Retina (tissue), 1 donor: ENCODE results near the gene RLN2.
A peak's percentile ranks its signal among the peaks of the same experiment; 100 is the strongest.
"Not testable (repeated sequence)": the region's sequence is repeated elsewhere in the genome, so short reads cannot be mapped to it uniquely, and the experiment has no call there.

ENCODE experiments used
- DNase-seq: peaks from one replicate; pipeline ENCODE4 v3.0.0-alpha.2; 2016

RLN2 gene, protein sequence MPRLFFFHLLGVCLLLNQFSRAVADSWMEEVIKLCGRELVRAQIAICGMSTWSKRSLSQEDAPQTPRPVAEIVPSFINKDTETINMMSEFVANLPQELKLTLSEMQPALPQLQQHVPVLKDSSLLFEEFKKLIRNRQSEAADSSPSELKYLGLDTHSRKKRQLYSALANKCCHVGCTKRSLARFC

DNA sequence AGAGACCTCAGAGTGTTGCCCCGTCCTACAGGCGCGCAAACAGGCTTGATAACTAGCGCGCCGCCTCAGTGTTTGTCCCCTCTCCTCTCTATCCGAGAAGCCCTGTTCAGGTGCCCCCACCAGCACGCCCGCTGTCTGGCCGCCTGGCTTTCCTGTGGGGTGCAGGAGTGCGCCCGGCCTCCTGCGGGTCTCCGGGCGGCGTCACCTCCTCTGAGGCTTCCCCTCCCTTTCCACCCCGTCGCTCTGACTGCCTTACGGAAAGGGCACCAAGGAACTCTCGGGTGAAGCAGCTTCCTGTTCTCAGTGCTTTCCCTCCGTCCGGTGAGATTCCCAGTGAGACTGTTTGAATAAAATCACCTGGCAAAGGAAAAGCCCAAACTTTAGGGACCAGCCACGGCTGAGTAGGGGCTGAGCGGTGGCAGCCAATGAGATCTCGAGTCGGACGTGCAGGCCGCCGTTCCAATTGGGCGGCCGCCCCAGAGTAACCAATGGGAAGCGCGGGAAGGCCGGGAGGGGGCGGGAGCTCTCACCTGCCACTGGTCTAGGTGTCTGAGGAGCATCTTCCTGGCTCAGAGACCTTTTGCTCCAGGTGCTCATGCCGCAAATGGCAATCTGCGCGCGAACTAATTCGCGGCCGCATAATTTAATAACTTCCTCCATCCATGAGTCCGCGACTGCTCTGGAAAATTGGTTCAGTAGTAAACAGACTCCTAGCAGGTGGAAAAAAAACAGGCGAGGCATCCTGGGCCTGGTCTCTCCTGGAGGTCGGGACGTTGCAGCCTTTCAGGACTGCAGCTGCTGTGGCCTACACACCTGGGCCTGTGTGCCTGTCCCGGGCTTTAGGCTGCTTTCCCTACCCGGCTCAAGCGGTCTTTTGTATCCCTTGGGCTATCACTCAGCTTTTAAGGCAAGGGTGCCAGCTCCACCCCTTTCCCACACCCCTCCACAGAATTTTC, at the start of gene RLN2:
Gene RLN2, minus strand, starts transcription at position 877 of the 956 bp plus-strand sequence. Its CDS starts 136 bp downstream, at position 741.
- peak; percentile 78 for DNase-seq

DNA sequence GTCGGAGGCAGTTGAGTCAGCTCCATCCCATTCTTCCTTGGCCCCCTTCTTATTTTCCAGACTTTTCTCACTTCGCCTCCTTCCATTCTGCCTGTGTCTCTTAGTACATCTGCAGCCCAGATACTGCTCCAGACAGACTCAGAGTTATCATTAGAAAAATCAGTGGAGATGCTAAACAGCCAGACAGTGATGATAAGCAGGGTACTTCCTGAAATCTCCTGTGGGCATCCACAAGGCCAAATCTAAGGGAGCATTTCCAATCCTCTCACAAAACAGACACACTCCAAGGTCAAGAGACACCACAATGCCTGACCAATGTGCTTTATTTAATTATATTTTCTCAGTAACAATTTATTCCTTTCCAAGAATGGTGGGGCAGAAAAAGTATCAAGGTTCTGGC, 49.7 kb upstream of the RLN2 start:
- no peak for DNase-seq

DNA sequence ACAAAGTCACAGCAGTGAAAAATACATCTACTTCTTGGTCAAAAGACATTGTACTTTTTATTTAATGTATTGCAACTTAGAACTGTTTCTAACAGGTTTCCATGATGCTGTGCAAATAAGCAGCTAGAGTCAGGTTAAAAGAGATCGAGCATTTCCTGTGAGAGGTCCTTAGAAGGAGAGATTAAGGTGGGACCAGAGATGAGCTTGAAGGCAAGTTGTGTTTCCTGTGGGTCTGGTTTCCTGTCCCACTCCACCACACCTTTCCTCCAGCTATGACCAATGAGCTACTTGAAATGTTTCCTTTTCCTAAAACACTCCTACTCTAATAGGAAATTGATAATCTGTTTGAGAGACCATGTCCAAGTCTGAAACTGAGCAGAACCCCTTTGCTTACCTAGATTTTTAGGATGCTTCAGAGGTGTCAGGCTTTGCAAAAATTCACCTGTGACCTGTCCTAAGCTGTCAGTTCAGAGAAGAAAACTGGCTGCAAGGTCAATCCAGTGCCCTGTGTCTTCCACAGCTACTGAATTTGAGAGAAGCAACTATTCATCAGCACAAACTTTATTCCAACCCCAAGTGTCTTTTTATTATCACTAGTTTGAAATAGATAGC, 48.2 kb upstream of the RLN2 start:
- DNase-seq = no peak

DNA sequence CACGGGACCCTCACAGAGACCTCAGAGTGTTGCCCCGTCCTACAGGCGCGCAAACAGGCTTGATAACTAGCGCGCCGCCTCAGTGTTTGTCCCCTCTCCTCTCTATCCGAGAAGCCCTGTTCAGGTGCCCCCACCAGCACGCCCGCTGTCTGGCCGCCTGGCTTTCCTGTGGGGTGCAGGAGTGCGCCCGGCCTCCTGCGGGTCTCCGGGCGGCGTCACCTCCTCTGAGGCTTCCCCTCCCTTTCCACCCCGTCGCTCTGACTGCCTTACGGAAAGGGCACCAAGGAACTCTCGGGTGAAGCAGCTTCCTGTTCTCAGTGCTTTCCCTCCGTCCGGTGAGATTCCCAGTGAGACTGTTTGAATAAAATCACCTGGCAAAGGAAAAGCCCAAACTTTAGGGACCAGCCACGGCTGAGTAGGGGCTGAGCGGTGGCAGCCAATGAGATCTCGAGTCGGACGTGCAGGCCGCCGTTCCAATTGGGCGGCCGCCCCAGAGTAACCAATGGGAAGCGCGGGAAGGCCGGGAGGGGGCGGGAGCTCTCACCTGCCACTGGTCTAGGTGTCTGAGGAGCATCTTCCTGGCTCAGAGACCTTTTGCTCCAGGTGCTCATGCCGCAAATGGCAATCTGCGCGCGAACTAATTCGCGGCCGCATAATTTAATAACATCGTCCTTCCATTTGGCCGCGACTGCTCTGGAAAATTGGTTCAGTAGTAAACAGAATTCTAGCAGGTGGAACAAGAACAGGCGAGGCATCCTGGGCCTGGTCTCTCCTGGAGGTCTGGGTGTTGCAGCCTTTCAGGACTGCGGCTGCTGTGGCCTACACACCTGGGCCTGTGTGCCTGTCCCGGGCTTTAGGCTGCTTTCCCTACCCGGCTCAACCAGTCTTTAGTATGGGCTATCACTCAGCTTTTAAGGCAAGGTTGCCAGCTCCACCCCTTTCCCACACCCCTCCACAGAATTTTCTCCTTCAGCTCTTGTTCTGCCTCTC, 34.8 kb upstream of the RLN2 start, which contains the start of gene RLN1:
Gene RLN1, minus strand, starts transcription at position 885 of the 990 bp plus-strand sequence. Its CDS starts 130 bp downstream, at position 755.
- DNase-seq = peak; percentile 66

DNA sequence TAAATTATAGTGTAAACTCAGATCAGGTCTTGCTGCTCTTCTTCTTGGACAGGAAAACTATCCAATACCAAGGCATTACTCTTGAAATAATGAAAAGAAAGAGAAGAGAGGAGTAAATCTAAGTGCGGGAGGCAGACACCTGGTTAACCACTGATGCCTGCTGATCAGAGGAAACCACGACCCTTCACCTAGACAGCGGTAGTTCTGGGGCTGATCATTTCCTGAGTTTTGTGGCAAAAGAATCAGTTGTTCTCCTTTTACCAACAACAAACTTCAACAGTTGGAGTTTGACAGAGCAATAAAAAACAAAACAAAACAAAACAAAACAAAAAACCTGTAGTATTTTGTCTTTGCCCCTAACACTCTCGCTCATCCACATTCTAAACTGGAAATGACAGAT, 32.2 kb upstream of the RLN2 start:
- DNase-seq = no peak

DNA sequence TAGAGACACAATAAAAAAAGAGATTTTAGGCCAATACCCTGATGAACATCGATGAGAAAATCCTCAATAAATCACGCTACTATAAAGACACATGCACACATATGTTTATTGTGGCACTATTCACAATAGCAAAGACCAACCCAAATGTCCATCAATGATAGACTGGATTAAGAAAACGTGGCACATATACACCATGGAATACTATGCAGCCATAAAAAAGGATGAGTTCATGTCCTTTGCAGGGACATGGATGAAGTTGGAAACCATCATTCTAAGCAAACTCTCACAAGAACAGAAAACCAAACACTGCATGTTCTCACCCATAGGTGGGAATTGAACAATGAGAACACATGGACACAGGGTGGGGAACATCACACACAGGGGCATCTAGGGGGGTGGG, 26.8 kb upstream of the RLN2 start:
- not testable (repeated sequence) for DNase-seq

DNA sequence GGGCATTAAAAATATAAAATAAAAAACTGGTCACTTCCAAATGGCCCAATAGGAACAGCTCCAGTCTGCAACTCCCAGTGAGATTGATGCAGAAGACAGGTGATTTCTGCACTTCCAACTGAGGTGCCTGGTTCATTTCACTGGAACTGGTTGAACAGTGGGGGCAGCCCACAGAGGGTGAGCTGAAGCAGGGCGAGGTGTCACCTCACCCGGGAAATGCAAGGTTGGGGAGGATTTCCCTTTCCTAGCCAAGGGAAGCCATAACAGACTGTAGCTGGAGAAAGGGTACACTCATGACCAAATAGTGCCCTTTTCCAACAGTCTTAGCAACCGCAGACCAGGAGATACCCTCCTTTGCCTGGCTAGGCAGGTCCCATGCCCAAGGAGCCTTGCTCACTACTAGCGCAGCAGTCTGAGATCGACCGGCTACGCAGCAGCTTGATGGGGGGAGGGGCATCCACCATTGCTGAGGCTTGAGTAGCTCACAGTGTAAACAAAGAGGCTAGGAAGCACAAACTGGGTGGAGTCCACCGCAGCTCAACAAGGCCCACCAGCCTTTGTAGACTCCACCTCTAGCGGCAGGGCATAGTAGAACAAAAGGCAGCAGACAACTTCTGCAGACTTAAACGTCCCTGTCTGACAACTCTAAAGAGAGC, 22.5 kb upstream of the RLN2 start:
- peak; percentile 28 for DNase-seq

DNA sequence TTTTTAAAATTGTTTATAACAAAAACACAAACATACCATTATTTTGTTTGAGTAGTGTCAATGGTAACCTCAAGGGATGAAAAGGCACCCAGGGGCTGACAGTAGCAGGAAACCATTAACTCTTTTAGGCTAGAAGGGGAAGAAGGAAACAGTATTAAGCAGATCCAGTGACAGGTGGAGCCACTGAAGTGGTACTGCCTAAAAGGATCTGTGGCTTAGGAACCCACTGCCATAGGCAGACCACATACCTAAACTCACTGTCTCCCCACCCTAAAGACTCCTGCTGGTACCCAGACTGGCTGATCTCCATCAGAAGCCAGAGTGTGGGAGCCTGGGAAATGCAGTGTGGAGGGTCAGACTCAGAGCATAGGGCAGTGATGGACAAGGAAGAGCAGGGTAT, 21.7 kb upstream of the RLN2 start:
- DNase-seq = no peak

DNA sequence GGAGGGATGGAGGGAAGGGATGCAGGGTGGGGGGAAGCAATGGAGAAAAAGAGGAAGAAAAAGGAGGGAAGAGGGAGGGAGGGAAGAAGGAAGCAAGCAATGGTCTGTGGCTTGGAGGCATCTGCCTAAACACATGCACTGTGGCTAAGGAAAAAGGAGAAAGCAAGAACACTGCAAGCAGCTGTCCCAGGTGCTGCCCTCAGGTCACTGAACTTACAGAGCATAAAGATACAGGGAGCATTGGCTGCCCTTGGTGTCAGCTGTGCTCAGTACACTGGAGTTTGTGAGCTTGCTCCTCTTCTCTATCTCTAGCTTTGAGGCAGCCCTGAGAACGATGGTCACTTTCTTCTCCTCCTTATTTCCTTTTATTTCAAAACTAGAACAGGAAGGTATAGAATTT, 17.1 kb upstream of the RLN2 start:
- not testable (repeated sequence) for DNase-seq

DNA sequence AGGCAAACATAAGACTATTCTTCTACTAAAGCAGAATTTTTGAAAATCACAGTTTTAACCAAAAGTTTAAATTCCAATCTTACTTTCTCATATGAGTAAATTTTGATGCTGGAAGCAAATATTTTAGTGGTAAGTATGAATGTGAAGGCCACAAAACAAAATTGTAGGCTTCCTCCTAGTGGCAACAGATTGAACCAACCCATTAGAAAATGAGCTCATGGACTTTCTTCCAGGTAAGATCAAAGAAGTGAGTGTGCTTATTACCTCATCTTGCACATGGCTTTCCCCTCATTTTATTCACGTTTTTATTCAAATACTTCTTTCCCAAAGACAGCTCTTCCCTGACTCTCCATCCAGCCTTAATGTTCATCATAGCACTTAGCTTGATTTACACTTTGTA, 16.5 kb upstream of the RLN2 start:
- no peak for DNase-seq

DNA sequence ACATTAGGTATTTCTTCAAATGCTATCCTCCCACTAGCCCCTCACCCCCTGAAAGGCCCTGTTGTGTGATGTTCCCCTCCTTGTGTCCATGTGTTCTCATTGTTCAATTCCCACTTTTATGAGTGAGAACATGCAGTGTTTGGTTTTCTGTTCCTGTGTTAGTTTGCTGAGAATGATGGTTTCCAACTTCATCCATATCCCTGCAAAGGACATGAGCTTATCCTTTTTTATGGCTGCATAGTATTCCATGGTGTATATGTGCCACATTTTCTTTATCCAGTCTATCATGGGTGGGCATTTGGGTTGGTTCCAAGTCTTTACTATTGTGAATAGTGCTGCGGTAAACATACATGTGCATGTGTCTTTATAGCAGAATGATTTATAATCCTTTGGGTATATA, 11.9 kb upstream of the RLN2 start:
- not testable (repeated sequence) for DNase-seq

DNA sequence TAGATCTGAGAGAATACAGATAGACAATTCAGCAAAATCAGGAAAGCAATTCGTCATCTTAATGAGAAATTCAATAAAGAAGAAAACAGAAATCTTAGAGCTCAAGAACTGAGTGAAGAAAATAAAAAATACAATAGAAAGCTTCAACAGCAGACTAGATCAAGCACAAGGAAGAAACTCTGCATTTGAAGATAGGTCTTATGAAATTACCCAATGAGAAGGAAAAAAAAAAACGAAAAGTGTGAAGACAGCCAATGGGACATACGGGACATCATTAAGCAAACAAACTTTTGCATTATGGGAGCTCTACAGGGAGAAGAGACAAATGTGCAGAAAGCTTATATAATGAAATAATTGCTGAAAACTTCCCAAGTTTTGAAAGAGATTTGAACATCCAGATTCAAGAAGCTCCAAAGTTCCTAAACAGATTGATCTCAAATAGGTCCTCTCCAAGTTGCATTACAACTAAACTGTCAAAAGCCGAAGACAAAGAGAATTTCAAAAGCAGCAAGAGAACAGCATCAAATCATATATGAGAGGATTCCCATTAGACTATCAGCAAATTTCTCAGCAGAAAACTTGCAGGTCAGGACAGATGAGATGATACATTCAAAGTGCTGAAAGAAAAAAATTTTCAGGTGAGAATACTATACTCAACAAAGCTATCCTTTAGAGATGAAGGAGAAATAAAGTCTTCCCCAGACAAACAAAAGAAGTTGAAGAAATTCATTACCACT, 10.8 kb upstream of the RLN2 start:
- DNase-seq = no peak

DNA sequence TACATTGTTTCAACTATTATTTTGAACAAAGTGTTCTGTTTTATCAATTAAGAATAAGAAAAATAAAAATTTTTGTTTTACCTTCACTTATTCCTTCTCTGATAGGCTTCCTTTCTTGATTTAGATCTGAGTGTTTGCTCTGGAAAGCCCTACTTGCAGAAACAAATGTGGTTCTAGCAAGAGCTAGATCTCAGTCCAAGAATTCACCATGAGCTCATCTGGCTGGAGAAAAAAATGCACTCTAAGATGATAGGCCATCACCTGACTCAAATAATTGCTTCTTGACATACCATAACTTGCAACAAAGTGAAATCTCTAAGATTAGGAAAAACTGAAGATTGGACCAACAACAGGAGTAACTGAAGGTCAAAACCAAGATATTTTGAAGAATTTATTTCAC, 6.3 kb upstream of the RLN2 start:
- no peak for DNase-seq

DNA sequence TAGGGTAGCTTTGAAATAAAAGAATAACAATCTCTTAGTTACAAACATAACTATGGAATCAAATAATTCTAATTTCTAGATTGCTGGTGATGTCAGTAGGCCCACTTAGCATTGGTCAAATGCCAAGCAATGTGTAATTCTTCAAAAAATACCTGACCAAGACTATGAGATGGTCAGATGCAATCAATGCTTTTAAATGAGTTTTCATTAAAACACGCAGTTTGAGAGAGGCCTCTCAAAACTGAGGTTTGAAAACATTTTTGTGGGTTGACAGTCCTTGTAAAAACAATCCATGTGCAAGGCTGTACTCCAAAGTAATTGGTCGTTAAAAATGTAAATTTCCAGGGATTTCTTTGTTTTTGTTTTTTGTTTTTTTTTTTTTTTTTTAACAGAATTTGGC, 1.2 kb upstream of the RLN2 start:
- DNase-seq = no peak

DNA sequence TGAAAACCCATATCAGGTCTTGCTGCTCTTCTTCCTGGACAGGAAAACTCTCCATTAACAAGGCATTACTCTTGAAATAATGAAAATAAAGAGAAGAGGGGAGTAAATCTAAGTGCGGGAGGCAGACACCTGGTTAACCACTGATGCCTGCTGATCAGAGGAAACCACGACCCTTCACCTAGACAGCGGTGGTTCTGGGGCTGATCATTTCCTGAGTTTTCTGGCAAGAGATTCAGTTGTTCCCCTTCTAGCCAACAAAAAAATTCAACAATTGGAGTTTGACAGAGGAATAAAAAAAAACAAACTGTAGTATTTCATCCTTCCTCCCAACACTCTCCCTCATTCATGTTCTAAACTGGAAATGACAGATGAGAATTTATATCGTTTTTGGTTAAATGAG, 3.0 kb downstream of the RLN2 start:
- DNase-seq = no peak

DNA sequence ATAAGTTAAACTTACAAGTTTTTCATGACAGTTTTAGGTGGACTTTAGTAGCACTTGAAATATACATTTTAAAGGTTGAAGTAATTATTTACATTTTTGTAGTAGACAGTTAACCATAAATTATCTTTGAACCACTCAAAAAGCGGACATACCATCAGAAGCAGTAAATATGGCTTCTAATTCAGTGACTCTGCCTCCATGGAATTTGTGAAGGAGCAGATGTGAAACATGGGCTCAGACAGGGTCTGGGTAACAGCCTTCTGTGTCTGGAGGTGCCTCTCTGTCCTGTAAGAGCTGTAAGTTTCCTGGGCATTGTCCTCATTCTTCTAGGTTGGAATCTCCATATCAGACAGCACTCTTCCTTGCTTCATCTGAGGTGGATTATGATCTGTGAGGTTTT, 12.4 kb downstream of the RLN2 start:
- DNase-seq = no peak

DNA sequence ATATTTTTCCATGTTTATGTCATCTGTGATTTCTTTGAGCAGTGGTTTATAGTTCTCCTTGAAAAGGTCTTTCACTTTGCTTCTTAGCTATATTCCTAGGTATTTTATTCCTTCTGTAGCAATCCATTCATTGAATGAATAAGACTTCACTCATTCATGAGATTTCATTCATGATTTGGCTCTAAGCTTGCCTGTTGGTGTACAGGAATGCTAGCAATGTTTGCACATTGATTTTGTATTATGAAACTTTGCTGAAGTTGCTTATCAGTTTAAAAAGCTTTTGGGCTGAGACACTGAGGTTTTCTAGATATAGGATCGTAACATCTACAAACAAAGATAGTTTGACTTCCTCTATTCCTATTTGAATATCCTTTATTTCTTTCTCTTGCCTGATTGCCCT, 15.9 kb downstream of the RLN2 start:
- DNase-seq = no peak

DNA sequence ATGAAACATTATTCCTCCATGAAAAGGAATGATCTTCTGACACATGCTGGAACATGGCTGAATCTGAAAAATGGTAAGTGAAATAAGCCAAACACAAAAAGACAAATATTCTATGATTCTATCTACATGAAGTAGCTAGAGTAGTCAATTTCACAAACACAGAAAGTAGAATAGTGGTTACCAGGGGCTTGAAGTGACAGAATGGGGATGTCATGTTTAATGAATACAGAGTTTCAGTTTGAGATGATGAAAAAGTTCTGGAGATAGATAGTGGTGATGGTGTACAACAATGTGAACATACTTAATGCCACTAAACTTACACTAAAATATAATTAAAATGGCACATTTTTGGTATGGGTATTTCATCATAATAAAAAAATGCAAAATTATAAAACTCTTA, 18.3 kb downstream of the RLN2 start:
- no peak for DNase-seq

DNA sequence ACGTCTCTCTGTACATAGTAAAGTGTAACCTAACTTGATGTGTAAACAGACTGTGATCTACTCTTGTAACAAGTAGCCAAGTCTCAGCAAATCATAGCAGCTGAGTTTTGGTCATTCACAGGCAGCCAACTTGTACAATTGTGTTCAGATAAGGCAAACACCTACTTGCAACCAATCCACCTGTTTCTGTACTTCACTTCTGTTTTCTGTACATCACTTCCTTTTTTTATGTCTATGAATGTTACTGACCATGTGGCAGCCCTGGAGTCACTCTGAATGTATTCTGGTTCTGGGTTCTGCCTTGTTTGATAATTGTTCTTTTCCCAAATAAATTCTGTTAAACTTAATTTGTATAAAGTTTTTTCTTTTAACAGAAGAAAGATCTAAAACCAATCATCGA, 26.0 kb downstream of the RLN2 start:
- no peak for DNase-seq

DNA sequence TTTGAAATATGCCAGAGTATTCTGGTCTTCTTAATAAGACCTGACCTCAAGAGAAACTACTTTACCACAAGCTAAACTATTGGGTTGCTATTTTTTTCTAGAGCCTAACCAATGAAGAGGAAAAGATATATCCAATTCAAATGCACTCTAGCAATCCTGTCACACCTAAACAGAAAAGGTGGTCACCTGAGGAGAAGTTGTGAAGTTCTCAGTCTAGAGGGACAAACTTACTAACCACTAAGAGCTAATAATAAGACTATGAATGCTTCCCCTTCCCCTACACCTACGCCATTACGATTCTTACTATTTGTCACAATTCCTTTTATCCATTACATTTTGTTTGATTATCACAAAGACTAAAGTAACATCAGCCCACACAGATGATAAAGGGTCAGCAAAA, 29.7 kb downstream of the RLN2 start:
- DNase-seq = no peak

DNA sequence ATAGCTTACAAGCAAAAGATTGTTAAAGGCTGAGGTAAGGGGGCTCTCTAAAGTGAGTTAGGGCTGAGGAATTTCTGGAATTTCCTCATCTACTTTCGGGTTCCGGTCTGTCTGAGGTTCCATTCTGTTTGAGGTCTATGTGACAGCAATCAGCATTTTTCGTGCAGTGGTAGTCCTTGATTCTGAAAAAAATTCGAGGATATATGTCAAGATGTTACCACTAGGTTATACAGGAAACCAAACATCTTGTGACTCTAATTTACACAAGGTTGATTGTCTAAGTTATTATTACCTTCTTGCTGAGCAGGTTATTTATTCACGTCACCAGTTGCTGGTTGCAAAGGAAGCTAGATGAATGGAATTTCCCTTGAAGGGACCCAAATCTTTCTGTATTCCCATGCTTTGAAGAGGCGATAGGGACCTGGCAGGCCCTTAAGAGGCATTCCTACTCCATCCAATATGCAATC, 35.2 kb downstream of the RLN2 start:
- DNase-seq = no peak
